ENCODE data around the gene USP49.

- TF ChIP-seq TAF1 (IDR thresholded peaks at IDR 0.05; ENCODE audit: borderline replicate concordance, low read depth, low read length) (no peak), POLR2AphosphoS5 (IDR thresholded peaks at IDR 0.05; ENCODE audit: low read depth, low read length) (no peak)
Observed at GRCh38 chr6:41850861-41851260, 44.3 kb downstream of the USP49 start.

Measured in GM12892 (cell line).